Natural killer cell (primary cell): Measurements from ENCODE around the gene CD300LB. TPM values are rescaled to one million over a fixed set of nuclear protein-coding genes. Genes with fewer than 3 reads are reported as not detected.

Source experiments
- ATAC-seq, 3 donors: fragments of 150-1000 bp in 2 of 3; fragments of 200-7000 bp in 1 of 3; cut with Tn5 transposase; 1 replicate in 1 of 3; 2 replicates in 2 of 3; pipeline ENCODE4 v1.10.0; 2021; ENCODE audit warnings: mild to moderate bottlenecking in 2 of 3, moderate library complexity in 2 of 3
- DNase-seq, 2 donors: peaks; one replicate each; pipeline versions ENCODE4 v3.0.0 to v3.0.0-alpha.2; 2013 to 2021; ENCODE audit warnings: mixed read lengths in 1 of 2
- H3K27ac ChIP-seq: one replicate; pipeline ENCODE4 v1.5.1; 2013; ENCODE audit warnings: mild to moderate bottlenecking, low read length
- H3K27me3 ChIP-seq: one replicate; pipeline ENCODE4 v1.6.1; 2013; ENCODE audit warnings: low read length; ENCODE audit not compliant: control insufficient read depth, insufficient read depth
- H3K36me3 ChIP-seq: one replicate; pipeline ENCODE4 v1.6.1; 2013; ENCODE audit warnings: low read length; ENCODE audit not compliant: control insufficient read depth, insufficient read depth
- H3K4me1 ChIP-seq: one replicate; pipeline ENCODE4 v1.6.1; 2013; ENCODE audit warnings: low read length; ENCODE audit not compliant: control insufficient read depth, insufficient read depth
- H3K4me3 ChIP-seq: one replicate; pipeline ENCODE4 v1.5.1; 2013; ENCODE audit warnings: low read length
- H3K9me3 ChIP-seq: one replicate; pipeline ENCODE4 v1.6.1; 2013; ENCODE audit warnings: low read length; ENCODE audit not compliant: control insufficient read depth, insufficient read depth
- H3K27ac Mint-ChIP-seq, 2 donors: one replicate each; pipeline ENCODE4 v1.8.0; 2022; ENCODE audit warnings: mild to moderate bottlenecking in 2 of 2, mixed read lengths in 2 of 2, moderate library complexity in 1 of 2
- H3K27me3 Mint-ChIP-seq, 2 donors: one replicate each; pipeline ENCODE4 v1.8.0; 2022; ENCODE audit warnings: low read depth in 2 of 2, mixed read lengths in 2 of 2
- H3K36me3 Mint-ChIP-seq: one replicate; pipeline ENCODE4 v1.8.0; 2022; ENCODE audit warnings: mixed read lengths
- H3K4me1 Mint-ChIP-seq, 2 donors: one replicate each; pipeline ENCODE4 v1.8.0; 2022; ENCODE audit warnings: mixed read lengths in 2 of 2
- H3K4me3 Mint-ChIP-seq: one replicate; pipeline ENCODE4 v1.8.0; 2022; ENCODE audit warnings: mild to moderate bottlenecking, moderate library complexity, mixed read lengths
- H3K9me3 Mint-ChIP-seq, 2 donors: one replicate each; pipeline ENCODE4 v1.8.0; 2022; ENCODE audit warnings: mixed read lengths in 2 of 2
- CTCF ChIP-seq: fragments of 200-600 bp; IDR thresholded peaks from one replicate; pipeline ENCODE4 v1.8.0; 2022; ENCODE audit warnings: antibody characterized with exemption
- WGBS: methylation state at CpG from one replicate; pipeline ENCODE4 v1.1.7; 2013; ENCODE audit warnings: missing lambda C conversion rate; ENCODE audit not compliant: insufficient coverage; 5-methylcytosine and 5-hydroxymethylcytosine counted together
- intact Hi-C: fragments of 100-400 bp; cut with micrococcal nuclease; formaldehyde crosslinking; loops from one replicate; pipeline ENCODE4 v1.14.2; 2022
- total RNA-seq, 4 donors: library from RNA; stranded (reverse); fragments of 120-200 nt in 1 of 4; gene quantifications; one replicate each; pipeline versions ENCODE4 v1.2.3 to v1.2.4, GENCODE V29; 2013 to 2022

CD300LB gene
- total RNA-seq, 3 donors from 2014 or later (not counting 1 experiment from before 2014, with no cell fraction given): 2.0 to 4.9 (median 3.5) TPM

GRCh38 chr17:74497471-74497870 is 33.8 kb downstream of the CD300LB start:
- H3K27me3 ChIP-seq: no peaks in the 10 kb centered on the region
- H3K4me1 ChIP-seq: peaks cover 11% of the 10 kb centered on the region
- no peak for TF ChIP-seq CTCF
- H3K9me3 ChIP-seq: no peaks in the 10 kb centered on the region
- H3K27ac ChIP-seq: no peak overlapping the region
- intact Hi-C loops: loop anchor here (10.0 kb wide), 1 partner anchor 193 kb away; no protein-coding TSS in a partner anchor
- no peak overlapping the region for H3K4me3 Mint-ChIP-seq
- H3K4me3 ChIP-seq: no peak overlapping the region
- peaks cover 8 to 25% of the 10 kb centered on the region in 2 donors for H3K4me1 Mint-ChIP-seq
- ATAC-seq (no peak), DNase-seq (no peak)
- H3K27me3 Mint-ChIP-seq: no peaks in the 10 kb centered on the region
- peak overlapping the region in 1 of 2 donors; percentile 53 for H3K27ac Mint-ChIP-seq
- no peaks in the 10 kb centered on the region for H3K9me3 Mint-ChIP-seq
- 68% methylated on average over 5 of the region's 5 CpGs for WGBS
- H3K36me3 Mint-ChIP-seq: no peaks in the 10 kb centered on the region
- H3K36me3 ChIP-seq: no peaks in the 10 kb centered on the region

- intact Hi-C loops: loop anchor here (1.0 to 10.0 kb wide), 4 partner anchors 36 to 189 kb away; no protein-coding TSS in a partner anchor
- WGBS: 52% methylated on average over 10 of the region's 11 CpGs
- H3K27me3 ChIP-seq: no peaks in the 10 kb centered on the region
- peaks cover 2% of the 10 kb centered on the region for H3K9me3 ChIP-seq
- Mint-ChIP-seq H3K4me1 (peaks cover 40 to 66% of the 10 kb centered on the region in 2 donors), H3K27me3 (no peaks in the 10 kb centered on the region), H3K9me3 (no peaks in the 10 kb centered on the region), H3K4me3 (peak overlapping the region; percentile 68), H3K27ac (peak overlapping the region; percentile 78 to 88), H3K36me3 (no peaks in the 10 kb centered on the region)
- peak; percentile 63 to 85 for DNase-seq
- ATAC-seq: peak; percentile 87 to 93 (median 90)
- TF ChIP-seq CTCF: peak; percentile 86
- H3K4me1 ChIP-seq: peaks cover 35% of the 10 kb centered on the region
- no peak overlapping the region for H3K27ac ChIP-seq
- peaks cover 3% of the 10 kb centered on the region for H3K36me3 ChIP-seq
- no peak overlapping the region for H3K4me3 ChIP-seq
Measured at GRCh38 chr17:74493331-74493833, 37.9 kb downstream of the CD300LB start.

GRCh38 chr17:74491626-74492025 is 39.6 kb downstream of the CD300LB start:
- Mint-ChIP-seq H3K4me1 (peaks cover 51 to 71% of the 10 kb centered on the region in 2 donors), H3K36me3 (peaks cover 10% of the 10 kb centered on the region), H3K9me3 (no peaks in the 10 kb centered on the region), H3K27ac (peak overlapping the region; percentile 78 to 88), H3K4me3 (peak overlapping the region; percentile 69), H3K27me3 (no peaks in the 10 kb centered on the region)
- peak; percentile 50 to 71 (median 64) for ATAC-seq
- peak overlapping the region; percentile 59 for H3K27ac ChIP-seq
- WGBS: 51% methylated on average over 7 of the region's 7 CpGs
- intact Hi-C loops: loop anchor here (1.0 to 10.0 kb wide), 2 partner anchors 12 to 187 kb away; no protein-coding TSS in a partner anchor
- H3K27me3 ChIP-seq: no peaks in the 10 kb centered on the region
- H3K4me1 ChIP-seq: peaks cover 38% of the 10 kb centered on the region
- peaks cover 3% of the 10 kb centered on the region for H3K9me3 ChIP-seq
- no peak for TF ChIP-seq CTCF
- no peak overlapping the region for H3K4me3 ChIP-seq
- no peak for DNase-seq
- H3K36me3 ChIP-seq: peaks cover 14% of the 10 kb centered on the region
